ENCODE data around the gene B4GALNT3. TPM values are rescaled to one million over a fixed set of nuclear protein-coding genes. Genes with fewer than 3 reads are reported as not detected.

The B4GALNT3 gene
- total RNA-seq, 4 donors from 2014 or later, result under 0.01 to 0.80 (median 0.36) TPM

GRCh38 chr12:593396-594270 is 133.9 kb downstream of the B4GALNT3 start:
- Histone ChIP-seq H3K27ac (replicated peaks in 1 of 4) (no peak overlapping the region), H3K4me1 (peaks cover 0 to 31% (median 0%) of the 10 kb centered on the region in 4 donors), H3K27me3 (no peaks in the 10 kb centered on the region), H3K4me3 (no peak overlapping the region), H3K9me3 (no peaks in the 10 kb centered on the region), H3K36me3 (no peaks in the 10 kb centered on the region)
- TF ChIP-seq POLR2AphosphoS5 (IDR thresholded peaks at IDR 0.05) (no peak), EP300 (IDR thresholded peaks at IDR 0.05) (no peak), CTCF (IDR thresholded peaks at IDR 0.05) (no peak), POLR2A (IDR thresholded peaks at IDR 0.05; ENCODE audit: low read depth) (no peak)
- 70% methylated on average over 7 of the region's 7 CpGs for WGBS
- intact Hi-C loops (cut with DNase I), result no loop called here
- DNase-seq (ENCODE audit: extremely low spot score), result no peak

GRCh38 chr12:597926-598568 is 138.3 kb downstream of the B4GALNT3 start:
- peaks cover 0 to 8% (median 0%) of the 10 kb centered on the region in 4 donors for H3K4me1 ChIP-seq
- intact Hi-C loops (cut with DNase I), result no loop called here
- no peaks in the 10 kb centered on the region for H3K36me3 ChIP-seq
- no peak overlapping the region for H3K27ac ChIP-seq (replicated peaks in 1 of 4)
- no peaks in the 10 kb centered on the region for H3K27me3 ChIP-seq
- no peak for DNase-seq (ENCODE audit: extremely low spot score)
- TF ChIP-seq POLR2A (IDR thresholded peaks at IDR 0.05; ENCODE audit: low read depth) (no peak), CTCF (IDR thresholded peaks at IDR 0.05) (no peak), POLR2AphosphoS5 (IDR thresholded peaks at IDR 0.05) (no peak), EP300 (IDR thresholded peaks at IDR 0.05) (no peak)
- 51% methylated on average over 12 of the region's 13 CpGs for WGBS
- no peaks in the 10 kb centered on the region for H3K9me3 ChIP-seq
- no peak overlapping the region for H3K4me3 ChIP-seq

GRCh38 chr12:599756-600155 is 140.0 kb downstream of the B4GALNT3 start:
- 91% methylated on average over 7 of the region's 13 CpGs for WGBS
- intact Hi-C loops (cut with DNase I), result no loop called here
- H3K36me3 ChIP-seq, result no peaks in the 10 kb centered on the region
- no peak for TF ChIP-seq EP300 (IDR thresholded peaks at IDR 0.05)
- TF ChIP-seq POLR2AphosphoS5 (IDR thresholded peaks at IDR 0.05), result no peak
- no peak for TF ChIP-seq CTCF (IDR thresholded peaks at IDR 0.05)
- TF ChIP-seq POLR2A (IDR thresholded peaks at IDR 0.05; ENCODE audit: low read depth), result no peak
- no peak overlapping the region for H3K27ac ChIP-seq (replicated peaks in 1 of 4)
- no peak for DNase-seq (ENCODE audit: extremely low spot score)
- no peak overlapping the region for H3K4me3 ChIP-seq
- H3K4me1 ChIP-seq, result peaks cover 0 to 8% (median 0%) of the 10 kb centered on the region in 4 donors
- H3K9me3 ChIP-seq, result no peaks in the 10 kb centered on the region
- H3K27me3 ChIP-seq, result no peaks in the 10 kb centered on the region

- Histone ChIP-seq H3K9me3 (no peaks in the 10 kb centered on the region), H3K36me3 (no peaks in the 10 kb centered on the region), H3K27me3 (no peaks in the 10 kb centered on the region), H3K27ac (replicated peaks in 1 of 4) (no peak overlapping the region), H3K4me1 (peaks cover 0 to 15% (median under 1%) of the 10 kb centered on the region in 4 donors), H3K4me3 (no peak overlapping the region)
- TF ChIP-seq CTCF (IDR thresholded peaks at IDR 0.05), result no peak
- TF ChIP-seq EP300 (IDR thresholded peaks at IDR 0.05), result no peak
- TF ChIP-seq POLR2AphosphoS5 (IDR thresholded peaks at IDR 0.05), result no peak
- no peak for TF ChIP-seq POLR2A (IDR thresholded peaks at IDR 0.05; ENCODE audit: low read depth)
- 84% methylated on average over 7 of the region's 7 CpGs for WGBS
- intact Hi-C loops (cut with DNase I), result no loop called here
- no peak for DNase-seq (ENCODE audit: extremely low spot score)
These were observed 142.4 kb downstream of the B4GALNT3 start for GRCh38 chr12:601976-602699.
